Measurements from ENCODE around the gene ACAN.

ACAN gene

DNA sequence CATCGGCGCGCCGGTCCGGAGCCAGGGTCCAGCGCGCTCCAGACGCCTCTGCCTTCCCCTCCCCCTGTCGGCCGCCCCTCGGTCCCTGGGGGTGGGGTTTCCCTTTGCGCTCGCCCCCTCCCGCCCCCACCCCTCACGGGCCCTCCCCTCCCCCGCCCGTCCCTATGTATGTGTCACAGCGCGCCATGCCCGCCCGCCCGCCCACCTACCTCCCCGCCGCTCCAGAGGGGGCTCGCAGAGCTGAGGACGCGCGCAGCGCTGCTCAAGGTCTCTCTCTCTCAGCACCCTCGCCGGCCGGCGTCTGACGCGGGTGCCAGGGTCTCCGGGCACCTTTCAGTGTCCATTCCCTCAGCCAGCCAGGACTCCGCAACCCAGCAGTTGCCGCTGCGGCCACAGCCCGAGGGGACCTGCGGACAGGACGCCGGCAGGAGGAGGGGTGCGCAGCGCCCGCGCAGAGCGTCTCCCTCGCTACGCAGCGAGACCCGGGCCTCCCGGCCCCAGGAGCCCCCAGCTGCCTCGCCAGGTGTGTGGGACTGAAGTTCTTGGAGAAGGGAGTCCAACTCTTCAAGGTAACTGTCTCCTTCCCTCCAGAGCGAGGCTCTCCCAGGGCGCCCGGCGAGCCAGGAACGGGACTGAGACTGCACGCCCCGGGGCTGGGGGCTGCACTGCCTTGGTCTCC, at the start of gene ACAN:
TSS of gene ACAN (plus strand) at position 196 of the 679 bp plus-strand sequence. CDS start 32,771 bp downstream, outside the sequence.
- DNase-seq (ENCODE audit: low read depth): no peak
- TF ChIP-seq, protein P1, sequence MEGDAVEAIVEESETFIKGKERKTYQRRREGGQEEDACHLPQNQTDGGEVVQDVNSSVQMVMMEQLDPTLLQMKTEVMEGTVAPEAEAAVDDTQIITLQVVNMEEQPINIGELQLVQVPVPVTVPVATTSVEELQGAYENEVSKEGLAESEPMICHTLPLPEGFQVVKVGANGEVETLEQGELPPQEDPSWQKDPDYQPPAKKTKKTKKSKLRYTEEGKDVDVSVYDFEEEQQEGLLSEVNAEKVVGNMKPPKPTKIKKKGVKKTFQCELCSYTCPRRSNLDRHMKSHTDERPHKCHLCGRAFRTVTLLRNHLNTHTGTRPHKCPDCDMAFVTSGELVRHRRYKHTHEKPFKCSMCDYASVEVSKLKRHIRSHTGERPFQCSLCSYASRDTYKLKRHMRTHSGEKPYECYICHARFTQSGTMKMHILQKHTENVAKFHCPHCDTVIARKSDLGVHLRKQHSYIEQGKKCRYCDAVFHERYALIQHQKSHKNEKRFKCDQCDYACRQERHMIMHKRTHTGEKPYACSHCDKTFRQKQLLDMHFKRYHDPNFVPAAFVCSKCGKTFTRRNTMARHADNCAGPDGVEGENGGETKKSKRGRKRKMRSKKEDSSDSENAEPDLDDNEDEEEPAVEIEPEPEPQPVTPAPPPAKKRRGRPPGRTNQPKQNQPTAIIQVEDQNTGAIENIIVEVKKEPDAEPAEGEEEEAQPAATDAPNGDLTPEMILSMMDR (conservative IDR thresholded peaks at IDR 0.05; ENCODE audit: low read depth, low read length): no peak
- no peak within 1 kb of the TSS for H3K4me3 ChIP-seq (ENCODE audit: low read length)

DNA sequence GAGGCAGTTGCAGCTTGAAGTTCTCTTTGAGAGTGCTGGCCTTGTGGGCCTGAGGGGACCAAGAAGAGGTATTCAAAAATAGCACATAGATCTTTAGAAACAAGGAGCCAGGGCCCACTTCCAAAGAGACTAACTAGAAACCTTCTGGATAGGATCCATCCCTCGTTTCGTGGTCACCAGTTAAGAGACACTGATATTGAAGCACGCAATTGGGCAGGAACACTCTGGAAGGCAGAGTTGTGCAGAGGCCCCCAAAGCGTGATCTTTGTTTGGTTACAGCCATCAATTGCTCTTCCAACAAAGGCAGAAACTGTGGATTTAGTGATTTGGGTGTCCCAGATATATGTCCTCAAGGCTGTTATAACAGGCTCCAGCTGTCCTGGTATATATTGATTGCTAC, 46.7 kb upstream of the ACAN start:
- TF ChIP-seq, protein P1 (conservative IDR thresholded peaks at IDR 0.05; ENCODE audit: low read depth, low read length): no peak
- DNase-seq (ENCODE audit: low read depth): no peak

DNA sequence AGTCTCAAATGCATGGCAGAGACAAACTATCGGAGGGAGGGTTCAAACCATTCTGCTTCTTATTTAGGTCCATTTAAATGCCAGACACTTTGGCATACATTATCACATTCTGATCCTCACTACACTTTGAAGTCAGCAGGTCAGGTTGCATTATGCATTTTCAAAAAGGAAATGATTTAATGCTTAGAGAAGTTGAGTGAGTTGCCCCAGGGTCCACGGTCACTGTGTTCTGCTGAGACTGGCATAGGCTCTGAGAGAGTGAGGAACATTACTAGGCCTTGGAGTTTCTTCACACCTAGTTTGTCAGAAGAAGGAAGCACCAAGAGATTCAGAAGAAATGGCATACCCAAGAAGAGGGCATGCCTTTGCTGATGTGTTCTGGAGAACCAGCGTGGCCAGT, 46.3 kb upstream of the ACAN start:
- no peak for DNase-seq (ENCODE audit: low read depth)
- TF ChIP-seq, protein P1 (conservative IDR thresholded peaks at IDR 0.05; ENCODE audit: low read depth, low read length): no peak
- H3K4me3 ChIP-seq (ENCODE audit: low read length): no peak overlapping the region

More for the DNA sequence above, 46.7 kb upstream of the ACAN start:
- H3K4me3 ChIP-seq (ENCODE audit: low read length): no peak overlapping the region

DNA sequence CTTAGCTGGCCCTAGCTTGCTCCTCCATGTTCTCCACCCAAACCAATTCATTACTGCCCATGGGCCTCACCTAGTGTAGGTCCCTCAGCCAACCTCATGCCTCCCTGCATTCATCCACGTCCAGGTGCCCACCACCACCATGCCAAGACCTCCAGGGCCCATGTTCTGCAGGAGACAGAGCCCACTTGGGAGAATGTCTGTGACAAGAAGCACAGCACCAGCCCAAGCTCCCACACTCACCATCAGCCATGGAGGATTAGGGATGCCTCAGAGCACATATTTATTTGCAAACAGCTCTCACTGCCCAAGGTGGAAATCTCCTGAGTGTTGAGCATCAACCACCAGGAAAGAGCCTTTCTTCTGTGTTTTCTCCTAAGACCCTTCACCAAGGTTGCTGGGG, 43.4 kb upstream of the ACAN start:
- TF ChIP-seq, protein P1 (conservative IDR thresholded peaks at IDR 0.05; ENCODE audit: low read depth, low read length): no peak
- no peak for DNase-seq (ENCODE audit: low read depth)
- H3K4me3 ChIP-seq (ENCODE audit: low read length): no peak overlapping the region

DNA sequence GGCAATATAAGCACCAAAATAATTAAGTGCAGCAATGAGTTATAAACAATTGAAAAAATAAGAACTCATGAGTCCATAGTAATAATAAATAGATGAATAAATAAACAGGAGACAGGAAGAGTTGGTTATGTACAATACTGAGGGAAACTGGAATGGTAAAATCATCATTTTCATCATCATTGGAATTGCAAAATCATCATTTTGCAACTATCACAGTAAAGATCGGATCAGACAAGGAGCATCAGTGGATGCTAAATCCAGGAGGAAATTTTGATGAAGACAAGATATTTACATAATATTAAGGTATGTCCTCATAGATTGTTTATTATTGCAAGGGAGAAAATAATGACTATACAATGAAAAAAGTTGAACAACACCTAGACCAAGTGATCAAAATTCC, 38.8 kb upstream of the ACAN start:
- no peak overlapping the region for H3K4me3 ChIP-seq (ENCODE audit: low read length)
- no peak for DNase-seq (ENCODE audit: low read depth)
- TF ChIP-seq, protein P1 (conservative IDR thresholded peaks at IDR 0.05; ENCODE audit: low read depth, low read length): no peak

DNA sequence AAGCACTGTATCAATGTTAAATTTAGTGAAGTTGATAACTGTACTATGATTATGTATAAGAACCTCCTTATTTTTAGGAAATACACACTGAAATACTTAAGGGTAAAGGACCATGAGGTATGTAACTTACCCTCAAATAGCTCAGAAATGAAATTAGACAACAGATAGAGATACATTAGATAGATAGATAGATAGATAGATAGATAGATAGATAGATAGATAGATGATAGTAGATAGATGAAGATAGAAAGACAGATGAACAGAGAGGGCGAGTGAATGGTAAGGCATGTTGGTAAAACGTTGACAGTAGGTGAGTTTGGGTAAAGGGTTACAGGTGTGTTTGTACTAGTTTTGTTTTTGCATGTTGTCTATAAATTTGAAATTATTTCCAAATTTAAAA, 38.0 kb upstream of the ACAN start:
- DNase-seq (ENCODE audit: low read depth): no peak
- TF ChIP-seq, protein P1 (conservative IDR thresholded peaks at IDR 0.05; ENCODE audit: low read depth, low read length): no peak
- no peak overlapping the region for H3K4me3 ChIP-seq (ENCODE audit: low read length)
